HG03196 (cell line): Measurements from ENCODE around the gene LHPP.

Experiments
- ATAC-seq: cut with Tn5 transposase; IDR thresholded peaks from one replicate; pipeline ENCODE4 v1.9.1; 2021; ENCODE audit not compliant: unreplicated experiment

Gene LHPP

GRCh38 chr10:124495725-124496124 lies 34.1 kb downstream of the LHPP start:
- no peak for ATAC-seq

GRCh38 chr10:124496150-124496549 lies 34.5 kb downstream of the LHPP start:
- no peak for ATAC-seq

DNA sequence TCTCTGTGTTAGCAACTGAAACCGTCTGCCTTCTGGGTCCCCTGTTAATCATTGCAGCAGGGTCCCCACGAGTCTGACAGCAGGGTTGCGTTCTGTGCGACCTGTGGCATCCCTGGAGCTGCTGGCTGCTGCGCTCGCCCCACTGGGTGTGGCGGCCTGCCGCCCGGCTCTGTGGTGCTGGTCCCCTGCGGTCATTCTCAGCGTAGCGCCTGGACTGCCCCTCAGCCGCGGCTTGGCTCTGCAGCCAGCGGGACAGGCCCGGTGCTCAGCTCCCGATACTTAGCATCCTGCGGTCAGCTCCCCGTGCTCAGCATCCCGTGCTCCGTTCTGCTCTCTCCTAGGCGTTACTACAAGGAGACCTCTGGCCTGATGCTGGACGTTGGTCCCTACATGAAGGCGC lies 35.0 kb downstream of the LHPP start:
- ATAC-seq = no peak

GRCh38 chr10:124497196-124497881 lies 35.7 kb downstream of the LHPP start:
- ATAC-seq = no peak

- ATAC-seq = no peak
Measured at GRCh38 chr10:124498056-124498455, 36.4 kb downstream of the LHPP start.

GRCh38 chr10:124500757-124501156 lies 39.1 kb downstream of the LHPP start:
- no peak for ATAC-seq

GRCh38 chr10:124504711-124505110 lies 43.1 kb downstream of the LHPP start:
- no peak for ATAC-seq

- no peak for ATAC-seq
Measured at GRCh38 chr10:124505279-124505678, 43.7 kb downstream of the LHPP start.

GRCh38 chr10:124508070-124508667 lies 46.5 kb downstream of the LHPP start:
- no peak for ATAC-seq

GRCh38 chr10:124508907-124509454 lies 47.4 kb downstream of the LHPP start:
- no peak for ATAC-seq

GRCh38 chr10:124509880-124510632 lies 48.4 kb downstream of the LHPP start:
- no peak for ATAC-seq

DNA sequence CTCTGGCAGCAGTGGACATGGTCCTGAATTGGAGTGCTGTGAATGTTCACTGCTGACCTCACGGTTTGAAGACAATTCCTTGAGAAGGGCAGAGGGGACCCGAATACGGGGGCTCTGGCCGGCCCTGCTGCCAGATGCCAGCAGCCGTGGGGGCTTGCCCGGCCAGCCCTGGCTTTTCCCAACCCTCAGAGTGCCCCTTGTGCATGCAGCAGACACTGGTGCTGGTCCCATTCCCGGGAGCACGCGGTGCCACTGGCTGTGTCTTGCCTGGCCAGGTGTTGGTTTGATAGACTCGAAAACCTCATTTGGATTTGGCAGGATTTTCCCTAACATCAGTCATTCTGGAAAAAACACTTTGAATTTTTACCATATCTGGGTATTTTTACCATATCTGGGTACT lies 49.1 kb downstream of the LHPP start:
- ATAC-seq = no peak

DNA sequence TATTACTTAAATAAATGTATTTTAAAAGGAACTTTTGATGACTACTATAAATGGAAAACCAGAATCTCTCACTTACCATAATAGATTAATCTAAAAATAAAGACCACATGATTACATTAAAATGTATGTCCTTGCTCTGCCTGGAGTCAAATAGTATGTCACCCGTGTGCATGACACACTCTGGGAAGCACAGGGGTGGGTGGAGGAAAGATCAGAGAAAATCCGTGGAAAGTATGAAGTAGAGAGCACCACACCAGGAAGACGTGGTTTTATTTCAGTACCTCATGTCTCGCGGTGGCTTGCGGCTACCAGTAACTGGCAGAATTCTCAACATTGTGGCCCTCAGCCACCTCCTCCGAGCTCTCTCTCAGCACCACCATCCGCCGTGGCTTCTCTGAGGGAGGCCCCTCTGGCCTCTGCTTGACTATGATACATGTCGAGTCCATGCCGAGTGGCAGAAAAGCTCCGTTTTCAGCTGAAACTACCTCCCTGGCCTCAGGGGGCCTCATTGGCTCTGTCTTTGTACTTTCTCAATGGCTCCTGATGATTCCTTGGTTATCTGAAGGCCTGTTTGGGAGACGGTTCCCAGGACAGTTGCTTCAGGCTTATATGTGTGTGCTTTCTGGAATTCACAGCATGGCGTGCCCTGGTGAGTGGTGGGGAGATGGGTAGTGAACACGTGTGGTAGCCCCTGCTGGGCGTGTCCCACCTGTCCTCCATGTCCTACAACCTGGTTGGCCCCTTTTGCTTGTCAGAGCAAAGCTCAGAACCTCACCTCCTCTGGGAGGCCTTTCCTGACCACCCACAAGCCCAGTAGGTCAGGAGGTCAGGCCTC lies 49.8 kb downstream of the LHPP start:
- no peak for ATAC-seq

- ATAC-seq = no peak
Measured at GRCh38 chr10:124512040-124512428, 50.4 kb downstream of the LHPP start.

DNA sequence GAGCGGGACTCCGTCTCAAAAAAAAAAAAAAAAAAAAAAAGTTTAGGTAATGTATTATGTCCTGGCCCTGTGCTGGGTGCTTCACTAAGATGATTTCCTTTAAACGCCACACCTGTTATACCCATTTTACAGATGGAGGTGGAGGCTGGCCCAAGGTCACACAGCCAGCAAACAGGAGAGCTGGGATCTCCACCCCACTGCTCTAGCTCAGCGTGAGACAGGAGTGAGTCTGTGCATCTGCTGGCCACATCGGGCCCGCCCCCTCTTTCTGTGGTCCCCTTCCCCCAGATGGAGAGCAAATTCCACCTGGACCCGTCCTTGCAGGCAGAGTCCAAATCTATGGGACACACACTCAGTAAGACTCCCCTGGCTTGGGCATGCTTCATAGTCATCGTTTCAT lies 51.0 kb downstream of the LHPP start:
- no peak for ATAC-seq

DNA sequence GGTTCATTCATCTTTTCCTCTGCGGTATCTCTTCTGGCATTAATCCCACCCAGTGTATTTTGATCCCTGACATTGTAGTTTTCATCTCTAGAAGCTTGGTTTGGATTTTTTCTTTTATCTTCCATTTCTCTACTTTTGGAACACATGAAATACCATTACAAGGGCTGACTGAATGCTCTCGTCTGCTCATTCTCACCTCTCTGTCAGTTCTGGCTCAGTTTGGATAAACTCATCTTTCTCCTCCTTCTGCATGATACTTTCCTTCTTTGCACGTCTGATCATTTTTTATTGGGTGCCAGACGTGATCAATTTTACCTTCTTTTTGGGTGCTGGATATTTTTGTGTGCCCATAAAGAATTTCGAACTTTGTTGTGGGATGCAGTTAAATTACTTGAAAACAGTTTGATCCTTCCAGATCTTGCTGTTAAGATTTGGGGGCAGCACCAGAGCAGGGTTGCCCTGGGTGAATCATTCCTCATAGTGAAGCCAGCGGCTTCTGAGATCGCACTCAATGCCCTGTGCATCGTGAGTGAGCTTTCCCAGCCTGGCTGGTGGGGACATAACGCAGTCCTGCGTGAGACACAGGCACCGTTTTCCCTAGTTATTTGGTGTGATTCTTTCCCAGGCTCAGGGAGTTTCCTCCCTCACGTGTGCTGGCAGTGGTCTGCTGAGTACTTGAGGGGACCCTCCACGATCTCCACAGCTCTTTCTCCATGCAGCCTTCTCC lies 53.8 kb downstream of the LHPP start:
- no peak for ATAC-seq

DNA sequence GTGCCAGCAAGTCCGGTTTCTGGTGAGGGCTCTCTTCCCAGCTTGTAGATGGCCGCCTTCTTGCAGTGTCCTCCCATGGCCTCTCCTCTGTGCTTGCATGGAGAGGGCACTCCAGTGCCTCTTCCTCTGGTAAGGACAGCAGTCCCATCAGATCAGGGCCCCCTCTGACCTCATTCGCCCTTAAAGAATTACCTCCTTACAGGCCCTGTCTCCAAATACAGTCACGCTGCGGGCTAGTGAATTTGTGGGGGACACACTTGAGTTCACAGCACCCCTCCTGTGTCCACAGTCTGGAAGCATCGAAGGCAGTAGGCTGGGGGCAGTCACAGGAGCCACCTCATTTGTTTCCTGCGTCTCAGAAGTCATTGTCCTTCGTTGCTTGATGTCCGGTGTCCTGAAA lies 54.6 kb downstream of the LHPP start:
- no peak for ATAC-seq

GRCh38 chr10:124516746-124517397 lies 55.2 kb downstream of the LHPP start:
- ATAC-seq = no peak

GRCh38 chr10:124517461-124517860 lies 55.8 kb downstream of the LHPP start:
- no peak for ATAC-seq

DNA sequence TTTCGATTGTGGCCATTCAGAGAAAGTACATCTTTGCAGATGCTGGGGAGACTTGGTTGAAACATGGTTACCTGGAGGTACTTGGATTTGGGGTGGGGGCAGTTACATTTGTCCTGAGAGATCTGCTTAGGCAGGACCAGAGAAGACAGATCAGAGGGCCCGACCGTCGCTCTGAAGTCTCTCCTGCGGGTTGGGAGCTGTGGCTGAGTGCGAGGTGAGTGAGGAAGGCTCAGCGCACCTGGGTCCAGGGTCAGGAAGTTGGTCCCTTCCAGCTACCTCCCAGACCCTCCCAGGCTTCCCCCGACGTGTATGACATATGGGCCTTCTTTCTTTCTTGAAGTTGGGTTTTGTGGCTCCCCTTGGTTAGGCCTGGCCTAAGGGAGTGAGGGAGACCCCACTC lies 56.3 kb downstream of the LHPP start:
- ATAC-seq = no peak
